Adipose tissue (tissue), 3 donors: ENCODE data around the gene DMRT3. TPM values are rescaled to one million over a fixed set of nuclear protein-coding genes. Genes with fewer than 3 reads are reported as not detected.
"Not testable (repeated sequence)": the region's sequence is repeated elsewhere in the genome, so short reads cannot be mapped to it uniquely, and the experiment has no call there.

Source experiments
- H3K27ac ChIP-seq: one replicate; pipeline ENCODE4 v1.5.1; 2013; ENCODE audit warnings: low read depth, low read length
- WGBS, 3 donors: extraction: QIAGEN DNeasy Blood & Tissue Kit; methylation state at CpG; one replicate each; pipeline ENCODE4 v1.1.7; 2013; 5-methylcytosine and 5-hydroxymethylcytosine counted together
- polyA plus RNA-seq, 3 donors: library from polyadenylated mRNA; stranded (reverse); fragments of 200-250 nt; gene quantifications; one replicate each; pipeline ENCODE4 v1.2.3, GENCODE V29; 2013
- donor health status: healthy with polysubstance abuse.
- donor health status: Bipolar disorder and iron deficiency.
- donor health status: healthy.

DMRT3 gene
- polyA plus RNA-seq, 3 donors: 0.05 to 0.79 TPM; not detected in 1

DNA sequence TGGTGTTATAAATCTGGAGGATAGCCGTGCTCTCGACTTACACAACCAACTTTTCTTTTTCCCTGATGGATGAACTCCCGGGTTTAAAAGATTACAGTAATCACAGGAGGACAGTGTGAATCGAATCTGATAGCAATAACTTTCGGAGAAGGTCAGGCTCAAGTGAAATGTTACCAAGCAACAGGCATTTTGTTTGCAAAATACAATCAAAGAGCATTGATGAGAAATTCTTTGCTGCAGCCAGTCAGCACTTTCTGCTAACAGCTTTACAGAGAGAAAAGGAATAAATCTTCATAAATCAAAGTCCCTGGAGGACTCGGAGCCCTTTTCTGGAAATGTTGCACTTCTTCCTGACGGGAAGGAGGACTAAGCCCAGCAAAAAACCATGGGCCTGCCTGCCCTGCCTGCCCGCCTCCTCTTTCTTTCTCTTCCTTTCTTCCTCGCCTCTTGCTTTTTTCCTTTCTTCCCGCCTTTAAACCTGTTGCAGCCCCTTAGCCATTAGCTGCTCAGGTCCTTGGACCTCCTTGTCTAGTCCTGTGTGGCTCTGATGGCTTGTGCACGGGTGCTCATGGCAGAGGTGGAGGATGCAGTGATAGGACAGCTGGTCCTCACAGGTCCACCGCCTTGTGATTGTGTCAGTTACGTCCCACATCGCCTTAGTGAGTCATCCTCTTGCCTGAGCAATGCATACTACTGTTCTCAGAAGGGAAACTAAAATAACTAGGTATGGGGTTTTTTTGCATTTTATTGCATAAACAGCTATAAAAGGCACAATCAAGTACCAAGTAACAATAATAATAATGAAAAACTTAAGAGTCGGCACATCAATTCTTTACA, 6.2 kb downstream of the DMRT3 start:
- WGBS, 3 donors: 38 to 44% (median 39%) methylated on average over 15 of the region's 15 CpGs
- no peak overlapping the region for H3K27ac ChIP-seq

DNA sequence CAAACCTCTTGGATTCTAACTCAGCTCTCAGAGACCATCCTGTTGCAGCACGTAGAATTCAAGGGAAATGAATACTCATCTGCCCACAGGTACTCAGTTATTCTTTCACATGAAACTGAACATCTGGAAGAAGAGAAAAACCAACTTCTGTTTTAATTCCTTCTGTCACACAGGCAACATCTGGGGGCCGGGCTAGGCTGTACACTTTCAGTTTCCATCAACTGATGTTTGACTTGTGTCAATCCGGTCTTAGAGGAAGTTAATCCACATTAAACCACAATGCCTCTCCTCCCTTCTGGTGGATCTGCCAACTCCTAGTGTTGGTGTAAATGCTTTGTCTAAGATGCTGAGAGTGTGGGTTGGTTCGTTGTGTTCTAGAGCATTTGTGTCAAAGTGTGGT, 17.6 kb downstream of the DMRT3 start:
- WGBS, 3 donors: 57 to 75% (median 57%) methylated on average over 4 of the region's 4 CpGs
- no peak overlapping the region for H3K27ac ChIP-seq

DNA sequence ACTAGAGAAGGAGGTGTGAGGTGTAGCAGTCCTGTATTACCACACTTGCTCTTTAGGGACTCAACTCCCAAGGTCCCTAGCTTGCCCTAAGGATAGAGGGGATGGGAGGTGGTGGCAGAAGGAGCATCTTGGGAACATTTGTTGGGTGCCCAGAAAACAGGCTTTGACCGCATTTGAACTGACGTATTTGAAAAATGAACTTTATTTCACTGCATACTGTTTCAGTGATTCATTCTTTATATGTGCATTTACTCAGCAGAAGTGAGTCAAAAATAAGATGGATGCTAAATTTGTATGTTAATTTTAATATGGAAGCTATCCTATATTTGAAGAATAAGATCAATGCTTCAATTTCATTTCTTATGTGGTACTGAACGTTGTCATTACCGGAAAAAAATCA, 18.7 kb downstream of the DMRT3 start:
- no peak overlapping the region for H3K27ac ChIP-seq
- WGBS, 3 donors: 75 to 83% (median 75%) methylated on average over 4 of the region's 4 CpGs

DNA sequence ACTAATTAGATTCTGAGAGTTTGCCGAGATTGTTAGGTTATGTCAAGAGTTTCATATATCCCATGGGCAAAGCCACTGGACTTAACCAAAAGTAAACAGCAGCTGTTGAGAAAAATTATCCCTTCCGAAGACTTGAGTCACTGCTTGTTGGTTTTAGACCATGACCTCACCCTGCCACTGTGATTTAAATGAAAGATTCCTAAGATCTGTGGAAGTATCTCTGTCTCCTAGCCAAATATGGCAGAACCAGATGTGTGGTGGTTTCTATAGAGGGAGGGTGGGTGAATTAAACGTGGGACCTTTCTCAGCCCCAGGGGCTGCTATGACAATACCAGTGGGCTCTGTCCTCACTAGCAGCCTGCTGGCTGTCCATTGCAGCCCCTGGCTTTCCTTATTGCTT, 19.3 kb downstream of the DMRT3 start:
- H3K27ac ChIP-seq: no peak overlapping the region
- WGBS, 3 donors: 23 to 54% (median 50%) methylated on average over 3 of the region's 3 CpGs

DNA sequence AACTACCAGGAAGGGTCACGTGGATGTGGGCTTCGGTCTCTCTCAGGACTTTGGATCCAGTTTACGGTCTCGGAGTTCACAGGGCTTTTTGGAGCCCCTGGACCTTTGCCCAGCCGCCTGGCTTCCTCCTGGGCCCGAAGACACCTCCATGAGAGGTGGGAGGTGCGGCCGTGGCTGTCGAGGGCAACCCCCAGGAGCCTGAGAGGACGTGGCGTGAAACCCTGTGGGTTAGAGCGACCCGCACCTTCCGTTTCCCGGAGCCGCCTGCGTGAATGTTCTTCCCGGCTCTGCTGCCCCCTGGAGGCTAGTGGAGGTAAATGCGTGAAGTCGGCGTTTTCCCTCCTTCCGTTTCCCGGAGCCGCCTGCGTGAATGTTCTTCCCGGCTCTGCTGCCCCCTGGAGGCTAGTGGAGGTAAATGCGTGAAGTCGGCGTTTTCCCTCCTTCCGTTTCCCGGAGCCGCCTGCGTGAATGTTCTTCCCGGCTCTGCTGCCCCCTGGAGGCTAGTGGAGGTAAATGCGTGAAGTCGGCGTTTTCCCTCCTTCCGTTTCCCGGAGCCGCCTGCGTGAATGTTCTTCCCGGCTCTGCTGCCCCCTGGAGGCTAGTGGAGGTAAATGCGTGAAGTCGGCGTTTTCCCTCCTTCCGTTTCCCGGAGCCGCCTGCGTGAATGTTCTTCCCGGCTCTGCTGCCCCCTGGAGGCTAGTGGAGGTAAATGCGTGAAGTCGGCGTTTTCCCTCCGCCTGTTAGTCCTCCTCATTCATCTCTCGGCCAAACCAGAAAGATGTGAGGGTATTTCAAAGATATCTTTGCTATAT, 22.1 kb downstream of the DMRT3 start:
- 71 to 81% (median 79%) methylated on average over 24 to 26 of the region's 55 CpGs for WGBS, 3 donors
- not testable (repeated sequence) for H3K27ac ChIP-seq

DNA sequence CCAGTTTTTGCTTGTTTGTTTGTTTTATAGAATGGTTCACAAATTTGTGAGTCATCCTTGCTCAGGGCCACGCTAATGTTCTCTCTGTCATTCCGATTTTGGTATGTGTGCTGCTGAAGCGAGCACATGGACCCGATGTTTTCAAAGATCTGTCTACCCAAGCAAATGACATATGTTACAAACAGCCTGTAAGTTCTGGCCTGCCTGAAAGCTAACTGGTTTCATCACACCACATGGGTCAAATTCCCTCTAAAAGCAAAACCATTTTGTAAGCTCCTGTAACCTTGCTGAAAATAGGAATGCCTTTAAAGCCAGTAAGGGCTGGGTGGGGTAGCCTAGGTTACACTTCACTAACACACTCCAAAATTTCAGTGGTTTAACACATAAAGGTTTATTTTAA, 25.4 kb downstream of the DMRT3 start:
- no peak overlapping the region for H3K27ac ChIP-seq
- WGBS, 3 donors: 81 to 92% (median 87%) methylated on average over 4 of the region's 4 CpGs

DNA sequence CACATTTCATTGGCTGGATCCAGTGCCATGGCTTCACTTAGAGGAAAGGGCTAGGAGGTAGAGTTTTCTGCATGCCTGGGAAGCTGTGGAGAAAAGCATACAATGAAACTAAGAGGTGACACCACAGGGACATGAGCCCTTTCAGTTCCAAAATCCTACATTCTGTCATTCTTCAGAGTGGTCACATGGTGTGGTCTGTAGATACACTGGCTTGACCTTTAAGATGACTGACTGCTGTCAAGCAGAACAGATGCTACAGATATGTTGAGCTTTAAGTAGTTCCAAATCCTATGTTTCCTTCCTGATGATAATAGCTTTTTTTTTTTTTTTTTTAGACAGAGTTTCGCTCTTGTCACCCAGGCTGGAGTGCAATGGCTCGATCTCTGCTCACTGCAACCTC, 26.2 kb downstream of the DMRT3 start:
- WGBS, 3 donors: 86 to 96% (median 95%) methylated on average over 2 of the region's 2 CpGs
- no peak overlapping the region for H3K27ac ChIP-seq

DNA sequence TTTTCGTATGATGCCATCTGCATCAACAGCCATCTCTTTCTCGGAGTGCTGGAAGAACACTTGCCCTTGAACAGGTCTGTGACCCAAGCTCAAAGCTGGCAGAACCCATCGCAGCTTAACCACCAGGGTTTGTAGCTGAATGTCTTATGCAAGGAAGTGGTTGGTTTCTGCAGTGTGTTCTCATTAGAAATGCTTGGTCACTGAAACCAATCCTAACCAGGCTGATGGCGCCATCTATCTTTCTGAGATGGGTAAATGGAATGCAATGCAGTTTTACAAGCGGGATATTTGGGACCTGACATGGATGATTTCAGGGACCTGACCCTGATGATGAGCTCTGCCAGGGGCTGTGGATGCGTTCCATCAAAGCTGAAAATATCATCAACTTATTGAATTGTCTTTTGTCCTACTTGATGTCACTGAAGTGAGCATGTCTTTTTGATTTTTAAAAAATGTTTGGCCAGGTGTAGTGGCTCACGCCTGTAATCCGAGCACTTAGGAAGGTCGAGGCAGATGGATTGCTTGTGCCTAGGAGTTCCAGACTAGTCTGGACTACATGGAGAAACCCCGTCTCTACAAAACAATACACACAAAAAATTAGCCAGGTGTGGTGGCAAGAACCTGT, 28.7 kb downstream of the DMRT3 start:
- 37 to 59% (median 54%) methylated on average over 10 of the region's 10 CpGs for WGBS, 3 donors
- H3K27ac ChIP-seq: no peak overlapping the region

DNA sequence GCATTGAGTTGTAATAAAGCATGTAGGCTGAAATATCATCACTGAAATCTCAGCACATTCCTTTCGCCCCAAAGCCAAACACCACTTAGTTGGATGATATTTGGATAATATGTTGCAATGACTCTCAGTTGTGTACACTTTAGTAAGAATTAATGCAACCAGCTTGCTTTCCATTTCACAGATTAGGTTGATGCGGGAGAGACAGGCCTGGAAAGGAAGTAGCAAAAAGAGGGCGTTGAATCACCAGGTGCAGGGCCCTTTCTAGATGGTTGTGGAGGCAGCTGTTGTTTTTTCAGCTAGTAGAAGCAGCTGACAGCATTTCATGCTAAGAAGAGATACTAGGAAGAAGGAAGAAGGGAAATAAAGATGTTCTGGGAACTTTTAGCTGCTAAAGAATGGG, 30.9 kb downstream of the DMRT3 start:
- 75 to 81% (median 81%) methylated on average over 3 of the region's 3 CpGs for WGBS, 3 donors
- H3K27ac ChIP-seq: no peak overlapping the region

DNA sequence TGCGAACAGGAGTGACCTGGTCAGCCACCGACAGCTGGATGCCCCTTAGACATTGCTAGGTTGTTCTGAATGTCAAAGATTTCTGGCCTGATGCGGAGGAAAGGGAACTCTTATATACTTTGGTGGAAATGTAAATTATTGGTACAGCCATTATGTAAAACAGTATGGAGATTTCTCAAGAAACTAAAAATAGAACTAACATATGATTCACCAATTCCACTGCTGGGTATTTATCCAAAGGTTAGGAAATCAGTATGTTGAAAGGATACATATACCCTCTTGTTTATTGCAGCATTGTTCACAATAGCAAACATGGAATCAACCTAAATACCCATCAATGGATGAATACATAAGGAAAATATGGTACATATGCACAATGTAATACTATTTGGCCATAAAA, 31.8 kb downstream of the DMRT3 start:
- 85 to 89% (median 89%) methylated on average over 3 of the region's 3 CpGs for whole genome bisulfite sequencing, 3 donors
- no peak overlapping the region for H3K27ac ChIP-seq

DNA sequence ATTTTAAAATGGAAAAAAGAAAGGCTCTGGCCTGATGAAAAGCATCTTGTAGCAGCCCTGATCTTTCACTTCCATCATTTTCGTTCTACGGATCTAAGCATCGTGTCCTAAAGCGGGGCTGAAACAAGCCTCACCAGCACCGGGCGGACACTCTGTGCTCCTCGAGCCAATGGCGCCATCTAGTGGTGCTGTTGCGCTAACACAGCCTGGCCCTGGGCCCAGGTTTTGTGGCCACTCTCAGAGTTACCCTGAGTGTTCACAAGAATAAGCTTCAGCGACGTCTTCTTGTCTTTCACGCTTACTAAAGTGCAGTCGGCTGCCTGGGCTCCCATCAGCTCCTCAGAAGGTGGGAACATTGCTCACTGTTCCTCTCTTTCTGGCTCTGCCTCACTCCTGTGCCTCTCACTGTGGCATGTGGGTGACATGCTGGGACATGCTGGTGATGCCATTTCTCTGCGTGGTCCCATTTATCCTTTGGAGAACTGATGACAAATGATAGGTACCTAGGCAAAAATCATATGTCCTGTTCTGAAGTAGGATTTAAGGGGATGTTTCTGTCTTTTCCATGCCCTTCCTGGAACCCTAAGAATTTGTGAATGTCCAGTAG, 32.7 kb downstream of the DMRT3 start:
- H3K27ac ChIP-seq: no peak overlapping the region
- WGBS, 3 donors: 9% methylated on average over 14 of the region's 14 CpGs

DNA sequence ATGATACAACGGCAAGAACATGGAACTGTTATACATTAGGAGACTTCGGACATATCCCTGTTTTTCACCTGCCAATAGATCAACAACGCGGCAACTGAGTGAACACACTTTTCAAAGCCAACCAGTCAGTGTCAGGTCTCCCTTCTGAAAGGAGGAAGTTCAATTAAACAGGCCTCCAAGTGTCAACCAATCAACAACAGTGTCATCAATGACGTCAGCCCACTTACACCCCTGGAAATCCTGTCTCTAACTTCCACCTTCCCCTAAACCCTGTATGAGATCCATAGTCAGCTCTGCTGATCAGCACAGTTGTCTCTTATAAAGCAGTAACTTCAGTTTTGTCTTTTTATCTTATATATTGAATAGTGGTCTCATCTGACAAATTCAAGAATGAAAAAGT, 36.6 kb downstream of the DMRT3 start:
- H3K27ac ChIP-seq: no peak overlapping the region
- 70 to 74% (median 72%) methylated on average over 5 of the region's 5 CpGs for WGBS, 3 donors

DNA sequence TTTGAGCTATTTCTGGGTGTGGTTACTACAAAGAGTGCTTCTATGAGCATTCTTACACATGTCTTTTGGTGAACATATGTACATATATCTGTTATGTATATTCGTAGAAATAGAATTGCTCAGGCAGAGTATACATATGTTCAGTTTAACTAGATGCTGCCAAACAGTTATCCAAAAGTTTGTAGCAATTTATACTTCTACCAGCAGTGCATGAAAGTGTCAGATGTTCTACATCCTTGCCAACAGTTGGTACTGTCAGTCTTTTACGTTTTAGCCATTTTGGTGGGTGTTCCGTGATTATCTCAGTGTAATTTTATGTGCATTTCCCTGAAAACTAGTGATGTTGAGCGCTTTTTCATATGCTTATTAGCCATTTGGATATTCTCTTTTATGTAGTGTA, 37.8 kb downstream of the DMRT3 start:
- WGBS, 3 donors: 76 to 88% (median 86%) methylated on average over 4 of the region's 4 CpGs
- H3K27ac ChIP-seq: no peak overlapping the region

DNA sequence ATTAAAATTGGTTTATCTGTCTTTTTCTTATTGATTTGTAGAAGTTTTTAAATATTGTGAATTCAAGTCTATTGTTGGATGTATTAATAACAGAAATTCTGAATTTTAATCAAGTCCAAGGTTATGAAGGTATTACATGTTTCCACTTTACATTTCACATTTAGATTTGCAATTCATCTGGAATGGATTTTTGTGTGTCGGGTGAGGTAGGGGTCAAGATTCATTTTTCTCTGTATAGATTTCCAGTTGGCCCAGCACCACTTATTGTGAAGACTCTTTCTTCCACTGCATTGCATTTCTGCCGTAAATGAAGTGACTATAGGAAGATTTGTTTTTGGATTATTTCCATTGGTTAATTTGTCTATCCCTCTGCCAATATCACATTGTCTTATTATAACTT, 38.2 kb downstream of the DMRT3 start:
- 87 to 94% (median 93%) methylated on average over 2 of the region's 2 CpGs for WGBS, 3 donors
- no peak overlapping the region for H3K27ac ChIP-seq

DNA sequence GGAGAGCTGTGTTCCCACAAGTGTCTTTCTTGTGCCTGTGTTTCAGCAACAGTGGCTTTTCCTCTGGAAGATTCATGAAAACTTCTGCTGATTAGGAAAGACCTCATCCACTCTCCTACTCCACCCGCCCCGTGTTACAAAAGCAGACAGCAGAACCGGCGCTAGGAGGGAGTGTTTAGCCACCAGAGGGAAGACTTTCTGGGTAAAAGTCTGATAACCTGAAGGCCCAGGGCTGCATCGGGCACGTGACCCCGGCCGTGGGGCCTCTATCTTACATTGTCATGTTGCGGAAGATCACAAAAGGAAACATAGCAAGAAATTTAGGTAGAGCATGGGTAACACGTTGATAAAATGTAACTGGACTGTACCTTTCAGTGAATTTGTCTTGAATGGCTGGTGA, 41.7 kb downstream of the DMRT3 start:
- H3K27ac ChIP-seq: no peak overlapping the region
- 11 to 18% (median 17%) methylated on average over 10 of the region's 10 CpGs for WGBS, 3 donors

DNA sequence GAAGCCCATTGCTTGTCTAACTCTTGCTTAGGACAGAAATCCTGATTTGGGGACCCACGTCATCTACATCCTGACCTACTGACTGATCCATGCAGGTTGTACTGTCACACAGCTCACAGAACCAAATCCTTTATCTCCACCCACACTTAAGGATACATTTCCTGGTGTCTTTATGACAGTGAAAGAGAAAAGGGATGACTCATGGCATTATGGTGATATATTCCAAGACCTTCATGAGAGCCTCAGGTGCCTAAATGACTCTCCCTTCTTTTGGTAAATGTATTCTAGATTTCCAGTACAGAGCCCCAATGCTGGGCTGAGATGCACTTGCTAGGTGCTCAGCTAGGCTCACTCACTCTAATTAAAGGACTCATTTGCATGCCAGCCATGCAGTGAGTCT, 47.7 kb downstream of the DMRT3 start:
- H3K27ac ChIP-seq: no peak overlapping the region
- WGBS, 3 donors: 76 to 94% (median 79%) methylated on average over 1 of the region's 1 CpG

DNA sequence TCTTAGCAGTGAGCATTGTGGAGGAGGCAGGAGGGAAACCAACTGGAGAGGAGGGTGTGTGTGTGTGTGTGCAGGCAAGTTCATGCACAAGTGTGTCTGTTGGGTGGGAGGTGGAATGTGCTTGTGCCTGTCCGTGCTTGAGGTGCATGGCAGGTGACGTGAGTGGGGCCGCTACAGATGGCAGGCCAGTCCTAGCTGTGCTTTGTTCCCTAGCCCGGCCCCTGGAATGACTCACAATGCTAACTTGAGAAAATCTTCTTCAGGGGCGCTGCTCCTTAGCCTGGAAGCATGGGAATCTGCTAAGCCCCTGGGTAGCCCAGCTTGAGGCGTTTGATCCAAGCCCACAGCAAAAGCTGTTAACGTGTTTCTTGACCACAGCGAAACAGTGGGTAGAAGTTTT, 48.7 kb downstream of the DMRT3 start:
- WGBS, 3 donors: 55 to 67% (median 67%) methylated on average over 8 of the region's 8 CpGs
- no peak overlapping the region for H3K27ac ChIP-seq

DNA sequence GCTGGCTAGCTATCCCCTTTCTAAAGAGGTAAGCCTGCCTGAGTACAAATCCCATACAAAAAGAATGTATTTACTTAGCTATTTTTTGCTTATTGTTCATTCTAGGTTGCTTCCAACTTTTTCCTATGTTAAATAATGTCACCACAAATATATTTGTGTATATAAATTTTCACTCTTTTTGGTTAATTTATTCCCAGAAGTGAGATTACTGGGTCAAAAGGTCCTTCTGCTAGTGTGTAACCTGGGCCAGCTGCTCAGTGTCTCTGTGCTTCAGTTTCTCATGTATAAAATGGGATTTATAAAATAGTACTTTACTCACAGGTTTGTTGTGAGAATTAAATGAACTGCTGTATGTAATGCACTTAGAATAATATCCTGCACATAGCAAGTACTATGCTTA, 49.8 kb downstream of the DMRT3 start:
- H3K27ac ChIP-seq: no peak overlapping the region
